PFSK-1 (cell line): Measurements from ENCODE around the gene DAPK1.

Source experiments
- FOXP2 ChIP-seq: optimal IDR thresholded peaks from 2 replicates; pipeline ENCODE3; 2011; ENCODE audit warnings: borderline replicate concordance, control low read depth, inconsistent platforms; ENCODE audit not compliant: insufficient read depth; ENCODE audit errors: extremely low read length, extremely low read depth
- REST ChIP-seq, 2 experiments: IDR thresholded peaks; 2 replicates each; pipeline versions ENCODE4 v1.6.1 to v1.8.0; 2011 to 2012; ENCODE audit warnings: low read depth in 2 of 2, low read length in 2 of 2, control low read depth in 1 of 2, inconsistent platforms in 1 of 2, mild to moderate bottlenecking in 1 of 2, moderate library complexity in 1 of 2; ENCODE audit not compliant: insufficient read depth in 1 of 2
- TAF1 ChIP-seq: IDR thresholded peaks from 2 replicates; pipeline ENCODE4 v1.6.1; 2012; ENCODE audit warnings: low read length, control low read depth, borderline replicate concordance; ENCODE audit not compliant: insufficient read depth

GRCh38 chr9:87615547-87616148 is 118.0 kb downstream of the DAPK1 start:
- no peak for TF ChIP-seq TAF1
- TF ChIP-seq REST (IDR thresholded peaks at IDR 0.05; ENCODE audit: insufficient read depth in 1 of 2, low read depth in 2 of 2, low read length in 2 of 2) = no peak
- no peak for TF ChIP-seq FOXP2
